ENCODE results near the gene UROS.

The UROS gene

DNA sequence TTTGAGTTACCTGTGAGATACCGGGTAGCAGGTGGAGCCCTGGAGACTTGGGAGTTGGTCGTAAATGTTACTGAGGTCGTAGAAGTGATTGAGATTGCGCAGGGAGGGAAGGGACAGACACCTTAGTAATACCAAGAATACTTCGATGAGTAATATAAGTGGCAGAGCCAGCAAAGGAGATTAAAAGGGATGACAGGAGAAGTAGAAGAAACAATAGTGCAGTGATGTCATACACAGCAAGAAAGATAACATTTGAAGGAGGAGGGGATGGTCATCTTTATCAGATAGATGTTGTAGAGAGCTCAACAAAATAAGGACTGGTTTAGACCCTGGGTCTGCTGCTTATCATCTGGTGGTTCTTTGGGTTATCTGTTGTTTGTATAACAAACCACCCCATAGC is 5.3 kb upstream of the UROS start:
- H3K4me1 ChIP-seq (ENCODE audit: control insufficient read depth, insufficient read depth, low read length, unreplicated experiment) = peaks cover 22% of the 10 kb centered on the region
- no peaks in the 10 kb centered on the region for H3K27me3 ChIP-seq (ENCODE audit: insufficient read depth, low read length)
- H3K27ac ChIP-seq (ENCODE audit: low read depth, low read length) = no peak overlapping the region
- H3K4me3 ChIP-seq (ENCODE audit: low read depth, low read length) = no peak overlapping the region
- H3K36me3 ChIP-seq (ENCODE audit: insufficient read depth, low read length) = peaks cover 38% of the 10 kb centered on the region
- no peak overlapping the region for H2AFZ ChIP-seq (ENCODE audit: low read length, unreplicated experiment)
- H3K79me2 ChIP-seq (ENCODE audit: control insufficient read depth, insufficient read depth, low read length, unreplicated experiment) = peaks cover 58% of the 10 kb centered on the region

DNA sequence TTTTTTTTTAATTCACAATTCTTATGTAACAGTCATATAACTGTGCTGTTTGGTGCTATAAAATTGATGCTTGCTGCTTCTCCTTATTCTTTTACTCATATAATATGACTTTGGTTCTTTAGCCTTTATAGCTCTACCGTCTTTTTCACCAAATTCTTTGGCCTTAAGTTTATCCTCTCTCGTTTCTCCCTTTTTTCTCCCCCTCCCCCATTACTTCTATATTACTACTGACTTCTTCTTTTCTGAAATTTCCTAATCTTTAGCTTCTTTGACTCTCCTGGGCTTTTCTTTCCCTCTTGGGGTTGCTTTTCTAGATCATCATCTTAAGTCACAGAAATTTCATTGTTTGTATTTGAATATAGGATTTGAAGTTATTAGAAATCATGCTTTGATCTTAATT is 4.1 kb upstream of the UROS start:
- Histone ChIP-seq H3K4me3 (ENCODE audit: low read depth, low read length) (no peak overlapping the region), H3K4me1 (ENCODE audit: control insufficient read depth, insufficient read depth, low read length, unreplicated experiment) (peaks cover 23% of the 10 kb centered on the region), H2AFZ (ENCODE audit: low read length, unreplicated experiment) (no peak overlapping the region), H3K36me3 (ENCODE audit: insufficient read depth, low read length) (peaks cover 35% of the 10 kb centered on the region), H3K27me3 (ENCODE audit: insufficient read depth, low read length) (no peaks in the 10 kb centered on the region), H3K27ac (ENCODE audit: low read depth, low read length) (no peak overlapping the region), H3K79me2 (ENCODE audit: control insufficient read depth, insufficient read depth, low read length, unreplicated experiment) (peaks cover 66% of the 10 kb centered on the region)

DNA sequence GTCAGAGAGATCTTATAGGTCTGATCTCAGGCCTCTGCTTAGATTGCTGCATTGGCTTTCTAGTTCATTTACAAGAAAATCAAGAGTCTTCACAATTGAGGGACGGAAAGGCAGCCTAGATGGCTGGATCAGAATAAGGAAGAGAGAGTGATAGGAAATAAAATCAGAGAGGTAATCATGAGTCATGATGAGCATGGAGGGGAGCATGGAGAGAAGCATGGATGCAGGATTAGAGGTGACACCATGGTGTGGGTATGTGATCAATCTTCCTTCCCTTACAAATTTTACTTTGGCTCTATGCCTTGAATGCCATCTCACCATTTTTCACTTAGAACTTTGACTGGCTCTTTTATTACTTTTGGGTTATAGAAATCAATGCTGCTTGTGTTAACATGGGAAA is 1.7 kb upstream of the UROS start:
- no peak overlapping the region for H2AFZ ChIP-seq (ENCODE audit: low read length, unreplicated experiment)
- H3K4me3 ChIP-seq (ENCODE audit: low read depth, low read length) = peak overlapping the region; percentile 93
- H3K36me3 ChIP-seq (ENCODE audit: insufficient read depth, low read length) = peaks cover 24% of the 10 kb centered on the region
- H3K27me3 ChIP-seq (ENCODE audit: insufficient read depth, low read length) = no peaks in the 10 kb centered on the region
- peak overlapping the region; percentile 75 for H3K27ac ChIP-seq (ENCODE audit: low read depth, low read length)
- peaks cover 35% of the 10 kb centered on the region for H3K4me1 ChIP-seq (ENCODE audit: control insufficient read depth, insufficient read depth, low read length, unreplicated experiment)
- H3K79me2 ChIP-seq (ENCODE audit: control insufficient read depth, insufficient read depth, low read length, unreplicated experiment) = peaks cover 82% of the 10 kb centered on the region

DNA sequence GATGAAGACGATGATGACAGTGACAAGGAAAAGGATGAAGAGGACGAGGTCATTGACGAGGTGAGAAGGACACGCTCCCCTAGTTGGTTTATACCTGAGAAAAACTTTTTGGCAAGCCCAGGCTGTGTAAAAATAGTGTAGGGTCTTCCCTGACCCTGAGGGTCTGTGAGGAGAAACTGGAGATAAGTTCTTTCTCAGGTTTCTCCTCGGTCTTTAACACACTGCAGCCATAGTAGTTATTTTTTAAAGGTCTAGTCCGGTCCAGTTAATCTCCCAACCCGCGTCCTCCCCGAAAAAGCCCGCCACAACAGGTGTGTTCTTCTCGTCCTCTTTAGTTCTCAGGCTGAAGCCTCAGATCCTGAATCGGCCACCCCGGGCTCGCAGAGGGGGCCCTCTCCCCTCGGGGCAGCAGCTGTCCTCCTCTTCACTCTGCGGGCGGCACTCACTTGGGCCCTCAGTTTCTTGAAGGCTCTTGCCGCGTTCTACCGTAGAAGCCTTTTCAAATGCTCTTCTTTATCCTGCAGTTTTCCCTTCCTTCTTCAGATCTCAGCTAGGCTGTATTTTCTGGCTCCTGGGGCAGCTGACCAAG is 699 bp upstream of the UROS start:
- Histone ChIP-seq H3K36me3 (ENCODE audit: insufficient read depth, low read length) (peaks cover 16% of the 10 kb centered on the region), H3K27me3 (ENCODE audit: insufficient read depth, low read length) (no peaks in the 10 kb centered on the region), H3K4me3 (ENCODE audit: low read depth, low read length) (peak overlapping the region; percentile 93), H2AFZ (ENCODE audit: low read length, unreplicated experiment) (peak overlapping the region; percentile 73), H3K79me2 (ENCODE audit: control insufficient read depth, insufficient read depth, low read length, unreplicated experiment) (peaks cover 74% of the 10 kb centered on the region), H3K4me1 (ENCODE audit: control insufficient read depth, insufficient read depth, low read length, unreplicated experiment) (peaks cover 35% of the 10 kb centered on the region), H3K27ac (ENCODE audit: low read depth, low read length) (peak overlapping the region; percentile 75)

DNA sequence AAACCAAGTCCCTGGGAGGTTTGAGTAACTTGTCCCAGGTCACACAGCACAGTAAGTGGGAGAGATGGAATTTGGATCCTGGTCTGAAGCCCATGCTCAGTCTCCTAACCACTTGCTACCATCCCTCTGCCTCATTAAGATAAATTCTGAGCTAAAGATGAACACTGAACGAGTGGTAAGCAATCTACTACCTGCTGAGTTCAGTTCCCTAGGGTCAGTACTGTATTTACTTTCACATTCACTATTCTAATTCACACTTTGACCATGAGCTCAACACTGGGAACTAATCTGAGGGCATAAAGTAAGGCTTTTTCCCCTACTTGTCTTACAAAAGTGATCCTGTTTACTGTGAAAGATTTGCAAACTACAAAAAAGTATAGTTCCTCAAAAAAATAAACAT is 2.4 kb downstream of the UROS start:
- no peak overlapping the region for H3K27ac ChIP-seq (ENCODE audit: low read depth, low read length)
- H3K4me3 ChIP-seq (ENCODE audit: low read depth, low read length) = no peak overlapping the region
- no peaks in the 10 kb centered on the region for H3K36me3 ChIP-seq (ENCODE audit: insufficient read depth, low read length)
- H3K4me1 ChIP-seq (ENCODE audit: control insufficient read depth, insufficient read depth, low read length, unreplicated experiment) = peaks cover 28% of the 10 kb centered on the region
- H3K79me2 ChIP-seq (ENCODE audit: control insufficient read depth, insufficient read depth, low read length, unreplicated experiment) = peaks cover 51% of the 10 kb centered on the region
- no peaks in the 10 kb centered on the region for H3K27me3 ChIP-seq (ENCODE audit: insufficient read depth, low read length)
- no peak overlapping the region for H2AFZ ChIP-seq (ENCODE audit: low read length, unreplicated experiment)

DNA sequence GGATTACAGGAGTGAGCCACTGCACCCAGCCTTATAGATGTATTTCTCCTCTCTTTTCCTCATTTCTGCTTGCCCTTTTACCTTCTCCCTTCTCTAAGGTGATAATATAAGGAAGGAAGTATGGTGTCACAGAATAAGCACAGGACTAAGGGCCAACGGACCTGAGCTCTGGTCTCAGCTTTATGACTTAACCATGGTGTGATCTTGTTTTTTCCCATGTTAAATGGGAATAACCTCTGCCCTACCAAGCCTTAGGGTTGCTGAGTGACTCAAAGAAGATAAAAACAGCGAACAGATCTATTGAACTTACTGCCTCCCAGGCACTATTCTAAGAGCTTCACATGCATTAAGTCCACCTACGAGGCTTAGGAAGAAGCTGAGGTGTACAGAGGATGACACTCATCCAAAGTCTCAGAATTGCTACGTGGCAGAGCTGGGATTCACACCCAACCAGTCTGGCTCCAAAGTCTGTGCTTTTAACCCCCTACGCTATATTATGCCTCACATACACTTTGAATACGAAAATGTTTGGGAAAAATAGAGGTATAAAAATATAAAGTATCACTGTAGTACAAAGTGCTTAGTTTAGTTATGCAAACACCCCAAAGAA is 5.6 kb downstream of the UROS start:
- Histone ChIP-seq H3K79me2 (ENCODE audit: control insufficient read depth, insufficient read depth, low read length, unreplicated experiment) (peaks cover 21% of the 10 kb centered on the region), H3K4me1 (ENCODE audit: control insufficient read depth, insufficient read depth, low read length, unreplicated experiment) (peaks cover 13% of the 10 kb centered on the region), H3K4me3 (ENCODE audit: low read depth, low read length) (no peak overlapping the region), H3K27me3 (ENCODE audit: insufficient read depth, low read length) (no peaks in the 10 kb centered on the region), H3K36me3 (ENCODE audit: insufficient read depth, low read length) (peaks cover 9% of the 10 kb centered on the region; the same call in 1 of the 2 replicates), H3K27ac (ENCODE audit: low read depth, low read length) (no peak overlapping the region), H2AFZ (ENCODE audit: low read length, unreplicated experiment) (no peak overlapping the region)

DNA sequence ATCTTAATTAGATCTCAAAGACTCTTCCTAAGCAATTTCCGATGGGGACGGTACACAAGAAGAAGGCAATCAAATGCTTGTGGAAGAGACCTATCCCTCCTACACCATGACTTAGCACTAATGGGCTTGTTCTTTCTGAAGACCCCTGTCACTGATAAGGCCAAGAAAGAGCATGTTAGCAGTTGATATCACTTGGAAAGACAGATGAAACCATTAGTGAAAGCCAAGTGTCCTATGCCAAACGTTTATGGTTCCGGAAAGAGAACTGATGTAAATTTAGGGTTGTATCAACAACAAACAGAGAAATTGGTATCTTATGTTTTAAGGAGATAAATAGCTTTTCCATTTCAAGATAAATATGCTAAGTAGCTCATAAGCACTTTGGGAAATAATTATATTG is 6.5 kb downstream of the UROS start:
- Histone ChIP-seq H3K4me3 (ENCODE audit: low read depth, low read length) (no peak overlapping the region), H3K4me1 (ENCODE audit: control insufficient read depth, insufficient read depth, low read length, unreplicated experiment) (peaks cover 6% of the 10 kb centered on the region), H3K36me3 (ENCODE audit: insufficient read depth, low read length) (peaks cover 13% of the 10 kb centered on the region; the same call in 1 of the 2 replicates), H2AFZ (ENCODE audit: low read length, unreplicated experiment) (no peak overlapping the region), H3K27ac (ENCODE audit: low read depth, low read length) (no peak overlapping the region), H3K79me2 (ENCODE audit: control insufficient read depth, insufficient read depth, low read length, unreplicated experiment) (peaks cover 13% of the 10 kb centered on the region), H3K27me3 (ENCODE audit: insufficient read depth, low read length) (no peaks in the 10 kb centered on the region)

DNA sequence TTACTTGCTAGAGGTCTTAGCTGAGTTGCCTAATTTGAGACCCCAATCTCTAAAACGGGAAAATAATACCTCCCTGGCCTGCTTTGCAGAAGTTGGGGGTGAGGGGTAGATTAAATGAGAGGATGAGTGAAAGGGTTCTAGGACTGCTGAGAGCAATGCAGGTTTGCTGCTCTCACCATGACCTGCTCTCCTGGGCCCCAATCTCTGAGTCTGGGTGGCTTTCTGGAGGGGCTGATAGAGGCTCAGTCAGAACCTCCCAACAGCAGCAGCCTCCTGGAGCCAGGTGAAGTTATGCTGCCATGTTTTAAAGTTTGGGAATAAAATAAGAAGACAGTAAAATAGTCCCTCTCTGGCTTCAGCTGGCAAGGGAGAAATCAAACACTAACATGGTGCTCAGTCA is 7.3 kb downstream of the UROS start:
- no peaks in the 10 kb centered on the region for H3K27me3 ChIP-seq (ENCODE audit: insufficient read depth, low read length)
- no peak overlapping the region for H2AFZ ChIP-seq (ENCODE audit: low read length, unreplicated experiment)
- H3K4me1 ChIP-seq (ENCODE audit: control insufficient read depth, insufficient read depth, low read length, unreplicated experiment) = peaks cover under 1% of the 10 kb centered on the region
- H3K36me3 ChIP-seq (ENCODE audit: insufficient read depth, low read length) = peaks cover 20% of the 10 kb centered on the region
- no peak overlapping the region for H3K27ac ChIP-seq (ENCODE audit: low read depth, low read length)
- no peak overlapping the region for H3K4me3 ChIP-seq (ENCODE audit: low read depth, low read length)
- peaks cover 5% of the 10 kb centered on the region for H3K79me2 ChIP-seq (ENCODE audit: control insufficient read depth, insufficient read depth, low read length, unreplicated experiment)

DNA sequence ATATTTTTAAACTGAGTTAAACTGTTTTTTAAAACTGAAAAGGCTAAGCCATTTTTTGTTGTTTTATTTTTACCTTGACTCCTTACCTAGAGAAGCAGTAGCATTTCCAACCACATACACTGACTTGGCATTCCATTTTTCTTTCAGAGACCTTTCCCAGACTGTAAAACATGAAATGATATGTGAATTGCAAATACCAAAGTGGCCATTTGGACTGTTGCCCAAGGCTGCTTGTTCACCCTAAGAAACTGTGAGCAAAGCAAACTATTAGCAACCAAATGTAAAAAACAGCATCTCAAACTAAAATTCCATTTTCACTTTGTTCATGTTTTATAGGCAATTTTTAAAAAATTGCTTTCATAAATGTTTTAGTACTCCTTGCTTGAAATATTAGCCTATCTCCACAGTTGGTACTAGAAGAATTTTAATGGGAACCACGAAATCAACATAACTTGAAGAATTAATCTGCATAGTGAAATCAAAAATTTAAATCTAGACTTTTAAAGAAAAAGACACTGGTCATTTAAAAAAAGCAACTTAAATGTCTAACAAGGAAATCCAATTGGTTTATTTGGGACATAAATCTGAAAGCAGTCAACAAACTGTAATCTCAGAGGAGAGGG is 10.8 kb downstream of the UROS start:
- H2AFZ ChIP-seq (ENCODE audit: low read length, unreplicated experiment) = no peak overlapping the region
- no peak overlapping the region for H3K4me3 ChIP-seq (ENCODE audit: low read depth, low read length)
- no peaks in the 10 kb centered on the region for H3K79me2 ChIP-seq (ENCODE audit: control insufficient read depth, insufficient read depth, low read length, unreplicated experiment)
- H3K27me3 ChIP-seq (ENCODE audit: insufficient read depth, low read length) = no peaks in the 10 kb centered on the region
- no peaks in the 10 kb centered on the region for H3K4me1 ChIP-seq (ENCODE audit: control insufficient read depth, insufficient read depth, low read length, unreplicated experiment)
- no peak overlapping the region for H3K27ac ChIP-seq (ENCODE audit: low read depth, low read length)
- peaks cover 31% of the 10 kb centered on the region for H3K36me3 ChIP-seq (ENCODE audit: insufficient read depth, low read length)

DNA sequence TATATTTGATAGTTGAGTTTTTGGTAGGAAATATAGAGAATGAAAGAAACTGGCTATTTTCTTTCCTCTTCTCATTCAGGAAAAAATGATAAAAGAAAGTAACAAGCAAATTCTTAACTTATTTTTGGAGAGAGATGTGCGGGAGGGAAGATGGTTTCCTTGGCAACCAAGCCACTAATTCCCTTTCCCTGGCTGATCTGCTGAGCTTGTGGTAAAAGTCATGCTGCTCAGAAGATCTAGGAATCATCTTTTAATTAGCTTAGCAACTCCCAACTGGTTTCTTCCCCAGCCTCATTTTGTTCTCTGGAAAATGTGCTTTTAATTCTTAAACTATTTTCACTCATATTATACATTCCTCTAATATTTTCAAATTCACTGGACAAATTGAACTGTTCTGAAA is 11.8 kb downstream of the UROS start:
- Histone ChIP-seq H3K79me2 (ENCODE audit: control insufficient read depth, insufficient read depth, low read length, unreplicated experiment) (no peaks in the 10 kb centered on the region), H3K4me3 (ENCODE audit: low read depth, low read length) (no peak overlapping the region), H3K36me3 (ENCODE audit: insufficient read depth, low read length) (peaks cover 31% of the 10 kb centered on the region), H3K4me1 (ENCODE audit: control insufficient read depth, insufficient read depth, low read length, unreplicated experiment) (no peaks in the 10 kb centered on the region), H3K27ac (ENCODE audit: low read depth, low read length) (no peak overlapping the region), H3K27me3 (ENCODE audit: insufficient read depth, low read length) (no peaks in the 10 kb centered on the region), H2AFZ (ENCODE audit: low read length, unreplicated experiment) (no peak overlapping the region)

DNA sequence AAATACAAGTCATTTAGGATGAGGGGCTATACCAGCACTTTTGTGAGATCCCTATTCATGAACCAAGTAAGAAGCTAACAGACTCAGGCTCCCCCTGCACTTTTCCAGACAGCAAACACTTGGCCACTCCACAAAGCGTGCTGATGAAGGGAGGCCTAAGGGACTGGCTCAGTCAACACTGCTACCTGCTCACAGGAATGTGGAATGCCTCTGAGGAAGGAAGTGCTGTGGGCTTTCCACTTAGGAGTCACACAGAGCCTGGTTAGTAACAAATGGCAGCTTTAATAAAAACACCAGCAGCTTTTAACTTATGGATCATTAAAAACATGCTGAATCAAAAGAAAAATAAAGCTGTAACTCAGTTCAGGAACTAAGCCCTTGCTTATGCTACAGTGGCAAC is 15.0 kb downstream of the UROS start:
- no peak overlapping the region for H3K27ac ChIP-seq (ENCODE audit: low read depth, low read length)
- no peaks in the 10 kb centered on the region for H3K27me3 ChIP-seq (ENCODE audit: insufficient read depth, low read length)
- H2AFZ ChIP-seq (ENCODE audit: low read length, unreplicated experiment) = no peak overlapping the region
- peaks cover 23% of the 10 kb centered on the region for H3K36me3 ChIP-seq (ENCODE audit: insufficient read depth, low read length)
- H3K4me1 ChIP-seq (ENCODE audit: control insufficient read depth, insufficient read depth, low read length, unreplicated experiment) = no peaks in the 10 kb centered on the region
- no peaks in the 10 kb centered on the region for H3K79me2 ChIP-seq (ENCODE audit: control insufficient read depth, insufficient read depth, low read length, unreplicated experiment)
- H3K4me3 ChIP-seq (ENCODE audit: low read depth, low read length) = no peak overlapping the region

Data from ACC112 (cell line).